HG03039 (cell line): ENCODE data around the gene TARS1.
A peak's percentile ranks its signal among the peaks of the same experiment; 100 is the strongest.

Source experiments
- ATAC-seq: cut with Tn5 transposase; IDR thresholded peaks from one replicate; pipeline ENCODE4 v1.9.1; 2021; ENCODE audit warnings: mild to moderate bottlenecking, moderate library complexity; ENCODE audit not compliant: unreplicated experiment

The TARS1 gene

DNA sequence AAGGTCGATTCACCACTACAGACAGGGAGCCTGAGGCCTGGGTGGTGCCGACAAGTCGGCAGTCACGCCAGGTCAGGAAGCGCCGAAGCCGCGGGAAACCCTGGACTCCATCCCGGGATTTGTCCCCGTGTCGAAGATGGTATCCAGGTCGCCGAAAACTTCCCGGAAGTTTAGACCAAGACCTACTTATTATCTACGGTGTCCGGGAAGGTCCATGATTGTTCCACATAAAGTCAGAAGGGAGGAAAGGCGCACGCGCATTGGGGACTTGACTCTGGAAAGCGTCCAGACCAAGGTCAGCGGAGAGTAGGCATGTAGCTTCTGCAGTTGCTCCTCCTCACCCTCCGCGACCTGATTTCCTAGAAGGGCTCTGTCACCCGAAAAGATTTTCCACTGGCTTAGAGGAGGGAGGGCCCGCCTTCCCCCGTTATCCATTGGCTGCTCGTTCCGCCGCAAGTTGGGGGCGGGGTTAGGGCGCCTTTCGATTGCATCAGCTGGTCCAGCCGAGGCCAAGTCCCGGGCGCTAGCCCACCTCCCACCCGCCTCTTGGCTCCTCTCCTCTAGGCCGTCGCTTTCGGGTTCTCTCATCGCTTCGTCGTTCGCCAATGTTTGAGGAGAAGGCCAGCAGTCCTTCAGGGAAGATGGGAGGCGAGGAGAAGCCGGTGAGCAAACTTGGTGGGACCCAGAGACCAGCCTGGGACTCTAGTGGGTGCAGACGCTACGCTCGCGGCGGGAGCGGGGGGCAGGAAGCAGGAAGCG, at the start of gene TARS1:
Gene TARS1 (plus strand): TSS at position 484 of the 759 bp plus-strand sequence. CDS start 122 bp downstream, at position 606.
- ATAC-seq = peak; percentile 95

DNA sequence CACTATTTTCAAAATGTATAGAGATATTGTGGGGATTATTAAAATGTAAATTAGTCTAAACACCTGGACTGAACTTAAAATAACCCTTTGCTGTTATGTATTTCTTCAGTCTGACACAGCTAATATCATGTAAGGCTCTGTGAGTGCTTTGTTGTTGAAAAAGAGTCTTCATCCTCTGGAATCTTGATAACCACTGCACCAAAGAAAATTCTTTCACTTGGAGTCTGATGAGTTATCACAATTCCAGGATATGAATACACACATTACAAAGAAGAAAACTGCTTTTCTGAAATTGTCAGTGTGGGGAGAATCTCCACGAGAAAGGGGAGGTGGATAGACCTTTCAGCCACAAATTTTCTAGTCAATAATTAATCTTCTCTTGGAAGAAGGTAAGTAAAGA, 42.3 kb upstream of the TARS1 start:
- ATAC-seq = no peak

DNA sequence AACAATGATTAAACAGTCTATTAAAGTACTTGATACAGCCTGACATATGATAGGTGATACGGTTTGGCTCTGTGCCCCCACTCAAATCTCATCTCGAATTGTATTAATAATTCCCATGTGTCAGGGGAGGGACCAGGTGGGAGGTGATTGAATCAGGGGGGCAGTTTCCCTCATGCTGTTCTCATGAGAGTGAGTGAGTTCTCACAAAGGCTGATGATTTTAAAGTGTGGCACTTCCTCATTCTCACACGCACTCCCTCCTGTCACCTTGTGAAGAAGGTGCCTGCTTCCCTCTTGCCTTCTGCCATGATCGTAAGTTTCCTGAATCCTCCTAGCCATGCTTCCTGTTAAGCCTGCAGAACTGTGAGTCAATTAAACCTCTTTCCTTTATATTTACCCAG, 40.1 kb upstream of the TARS1 start:
- ATAC-seq = no peak

DNA sequence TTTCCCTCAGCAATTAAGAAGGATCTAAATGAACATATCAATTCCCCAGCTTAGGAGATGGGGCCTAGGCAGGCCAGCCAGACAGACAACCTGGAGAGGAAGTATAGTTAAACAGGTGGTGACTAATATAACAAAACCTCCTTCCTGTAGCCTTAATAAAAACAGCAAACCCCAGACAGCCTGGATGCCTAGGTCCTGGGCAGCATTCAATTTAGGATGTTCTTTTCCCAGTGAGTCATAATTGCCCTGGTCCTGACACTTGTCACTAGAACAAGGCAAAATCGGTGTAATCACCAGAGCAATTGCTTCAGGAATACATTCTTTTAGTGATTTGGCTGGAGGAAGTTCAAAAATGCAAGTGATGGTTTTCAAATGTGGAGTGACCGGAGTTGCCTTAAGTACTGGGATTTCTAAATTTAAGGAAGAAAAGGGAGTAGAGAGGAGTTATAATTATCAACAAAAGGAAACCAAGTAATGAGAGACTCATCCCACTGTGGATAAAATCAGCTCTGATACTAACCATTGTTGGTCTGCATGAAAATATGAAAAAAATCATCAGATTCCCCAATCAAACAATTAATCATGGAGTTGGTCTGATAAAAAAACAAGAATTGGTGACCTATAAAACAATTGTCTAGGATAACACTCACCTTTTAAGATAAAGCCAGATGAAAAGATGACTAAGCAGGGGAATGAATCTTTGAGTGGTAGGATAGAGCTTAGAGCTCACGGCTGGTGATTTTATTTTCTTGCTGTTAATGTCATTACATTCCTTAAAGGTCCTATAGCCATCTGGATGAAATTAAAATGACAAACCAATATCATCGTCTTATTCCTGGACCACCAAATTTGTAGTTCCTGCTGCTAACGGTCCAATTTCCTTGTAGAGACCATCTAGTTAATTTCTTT, 39.0 kb upstream of the TARS1 start:
- no peak for ATAC-seq

DNA sequence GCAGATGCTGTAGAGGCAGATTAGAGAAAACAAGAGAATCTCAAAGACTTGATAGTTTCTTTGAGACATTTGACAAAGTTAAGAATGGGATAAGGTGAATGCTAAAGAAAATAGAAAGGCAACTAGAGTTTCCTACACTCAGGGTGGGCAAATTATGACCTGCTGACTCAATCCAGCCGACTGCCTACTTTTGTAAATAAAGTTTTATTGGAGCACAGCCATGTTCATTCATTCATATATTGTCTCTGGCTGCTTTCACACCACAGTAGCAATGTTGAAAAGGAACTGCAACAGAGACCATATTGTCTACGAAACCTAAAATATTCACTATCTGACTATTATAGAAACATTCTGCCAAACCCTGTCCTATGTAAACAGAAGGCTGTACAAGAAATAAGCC, 37.6 kb upstream of the TARS1 start:
- no peak for ATAC-seq

DNA sequence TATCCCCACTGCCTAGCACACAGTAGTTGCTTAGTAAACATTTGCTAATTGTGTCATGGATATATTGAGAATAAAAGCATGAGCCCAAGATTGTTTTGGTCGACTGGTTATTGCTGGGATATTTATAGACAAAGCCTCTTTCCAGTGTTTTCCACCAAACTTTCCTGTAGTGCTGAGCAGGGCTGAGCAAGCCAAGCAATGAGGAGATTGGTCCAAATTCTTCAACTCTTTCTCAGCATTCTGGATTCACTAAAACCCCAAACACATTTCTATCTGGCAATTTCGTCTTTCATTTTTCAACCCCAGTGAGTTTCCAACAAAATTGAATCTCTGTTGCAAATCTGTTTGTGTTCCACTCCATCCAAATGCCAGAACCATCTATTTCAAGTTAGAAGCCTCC, 31.9 kb upstream of the TARS1 start:
- ATAC-seq = no peak

DNA sequence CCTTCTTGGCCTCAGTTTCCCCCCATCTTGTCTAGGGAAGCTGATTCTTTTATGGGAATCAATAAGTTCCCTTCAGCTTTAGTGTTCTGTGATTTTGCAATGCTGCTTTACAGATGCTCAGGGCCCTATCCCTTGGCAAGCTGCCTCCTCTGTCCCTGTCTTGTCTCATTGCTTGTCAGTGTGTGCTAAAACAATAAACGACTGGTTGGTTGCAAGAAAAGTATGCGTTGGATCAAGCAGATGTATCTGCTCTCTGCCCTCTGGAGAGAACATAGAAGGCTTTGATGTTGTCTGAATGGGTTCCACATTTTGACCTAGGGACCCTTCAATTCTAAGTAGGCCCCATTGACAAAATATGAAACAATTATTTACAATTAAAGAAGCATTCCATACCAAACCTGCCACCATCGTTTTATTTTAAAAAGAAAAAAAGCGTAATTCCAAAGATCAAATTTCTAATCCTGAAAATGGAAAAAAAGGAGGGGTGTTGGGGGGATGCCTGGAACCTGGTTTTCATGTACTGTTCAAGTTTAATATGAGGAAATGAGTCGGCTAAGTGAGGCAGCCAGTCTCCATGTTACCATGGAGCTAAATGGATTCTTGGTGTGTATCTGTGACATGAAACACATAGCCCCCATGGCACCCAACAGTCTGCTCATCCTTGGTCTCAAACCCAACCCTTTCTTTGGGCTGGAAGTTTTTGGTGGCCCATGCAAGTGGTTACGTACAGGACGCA, 31.2 kb upstream of the TARS1 start:
- ATAC-seq = no peak

DNA sequence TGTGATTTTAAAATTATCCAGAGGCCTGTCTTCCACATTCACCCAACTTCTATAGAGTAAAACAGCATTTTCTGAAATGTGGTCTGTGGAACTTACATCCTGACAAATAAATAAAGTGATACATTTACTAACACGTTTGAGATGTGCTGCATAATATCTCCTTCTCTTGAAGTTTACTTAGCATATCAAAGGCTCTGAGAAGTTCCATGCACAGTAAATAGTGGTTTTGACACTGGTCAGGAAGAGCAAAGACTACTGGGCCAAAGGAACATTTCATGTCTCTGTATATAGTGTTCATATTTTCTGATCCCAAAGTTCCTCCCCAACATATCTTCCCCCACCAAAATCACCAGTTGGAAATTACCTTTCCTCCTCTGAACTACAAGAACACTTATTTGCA, 30.5 kb upstream of the TARS1 start:
- no peak for ATAC-seq

DNA sequence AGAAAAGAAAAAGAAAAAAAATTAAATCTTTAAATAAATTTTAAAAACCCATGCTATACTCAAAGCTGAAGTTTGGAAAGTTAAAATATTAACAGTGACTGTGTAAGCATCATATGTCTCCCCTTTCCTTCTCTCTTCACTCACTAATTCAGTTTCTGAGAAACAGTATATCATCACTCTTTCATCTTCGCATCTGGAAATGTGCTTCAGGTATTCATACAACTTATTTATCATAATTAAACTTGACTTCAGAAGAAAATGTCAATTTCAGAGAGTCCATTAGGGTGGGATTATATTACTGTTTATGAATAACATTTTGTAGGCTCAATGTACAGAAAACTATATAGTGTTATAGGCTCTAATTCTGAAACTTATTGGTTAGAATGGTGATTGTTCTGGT, 29.3 kb upstream of the TARS1 start:
- no peak for ATAC-seq

DNA sequence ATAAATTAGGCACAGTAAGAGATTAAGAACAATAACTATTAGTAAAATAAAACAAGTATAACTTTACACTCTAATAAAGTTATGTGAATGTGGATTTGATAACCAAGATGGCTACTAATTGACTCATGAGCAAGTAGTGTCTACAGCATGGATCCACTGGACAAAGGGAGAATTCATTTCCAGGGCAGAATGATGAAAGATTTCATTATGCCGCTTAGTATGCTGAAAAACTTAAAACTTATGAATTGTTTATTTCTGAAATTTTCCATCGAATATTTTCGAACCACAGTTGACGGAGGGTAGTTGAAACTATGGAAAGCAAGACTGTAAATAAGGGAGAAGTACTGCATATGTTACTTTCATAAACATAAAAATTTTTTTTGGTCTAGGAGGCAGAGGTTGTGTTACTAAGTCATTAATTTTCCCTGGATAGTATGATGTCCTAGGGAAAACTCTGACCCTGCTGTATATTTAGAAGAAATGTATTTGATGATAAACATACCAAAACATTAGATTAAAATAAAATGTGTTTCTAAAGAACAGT, 24.9 kb upstream of the TARS1 start:
- no peak for ATAC-seq

DNA sequence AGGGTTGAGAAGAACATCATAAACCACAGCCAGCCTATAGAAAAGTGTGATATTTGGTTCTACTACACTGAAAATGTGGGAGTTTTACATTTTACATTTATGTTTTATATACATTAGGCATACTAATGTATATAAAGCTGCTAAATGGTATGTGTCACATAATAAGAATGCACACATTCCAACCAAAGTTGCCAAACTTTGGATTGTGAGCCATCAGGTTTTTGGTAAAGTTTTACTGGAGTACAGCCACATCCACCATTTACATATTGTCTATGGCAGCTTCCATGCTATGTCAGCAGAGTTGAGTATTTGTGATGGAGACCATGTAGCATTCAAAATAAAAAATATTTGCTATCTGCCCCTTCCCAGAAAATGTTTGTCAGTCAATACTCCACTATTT, 23.1 kb upstream of the TARS1 start:
- no peak for ATAC-seq

DNA sequence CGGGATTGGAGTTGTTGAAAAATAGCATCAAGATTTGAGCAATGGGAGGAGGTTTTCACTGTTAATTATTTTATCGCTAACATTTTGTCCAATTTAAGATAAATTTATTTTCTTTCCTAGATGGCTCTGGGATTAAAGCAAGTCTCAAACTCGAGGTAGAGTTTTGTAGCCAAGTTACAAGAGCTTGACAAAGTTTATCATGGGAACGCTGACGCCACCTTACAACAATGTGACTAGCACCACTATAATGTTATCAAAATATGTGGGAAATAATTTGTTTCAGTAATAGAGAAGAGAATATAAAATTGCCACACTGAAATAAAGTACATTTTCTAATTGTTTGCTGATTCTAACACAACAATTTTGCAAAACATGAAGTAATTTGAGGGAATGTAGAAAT, 19.8 kb upstream of the TARS1 start:
- no peak for ATAC-seq

DNA sequence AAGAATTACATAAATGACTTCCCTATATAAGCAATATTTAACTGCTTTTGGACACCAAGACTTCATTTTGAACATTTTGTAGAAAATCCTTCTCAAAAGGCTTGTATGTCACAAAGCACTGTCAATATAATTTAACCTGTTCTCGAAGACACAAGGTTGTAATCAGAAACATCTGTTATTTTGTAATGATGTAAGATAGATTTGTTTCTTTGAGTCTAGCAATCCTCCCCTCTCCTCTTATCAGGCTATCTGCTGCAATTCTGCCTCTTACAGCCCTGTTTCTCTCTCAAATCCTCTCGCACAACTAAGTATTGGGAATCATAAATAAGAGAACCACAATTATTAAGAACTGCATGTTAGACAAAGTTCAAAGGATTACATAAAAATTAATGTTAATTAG, 18.6 kb upstream of the TARS1 start:
- no peak for ATAC-seq

DNA sequence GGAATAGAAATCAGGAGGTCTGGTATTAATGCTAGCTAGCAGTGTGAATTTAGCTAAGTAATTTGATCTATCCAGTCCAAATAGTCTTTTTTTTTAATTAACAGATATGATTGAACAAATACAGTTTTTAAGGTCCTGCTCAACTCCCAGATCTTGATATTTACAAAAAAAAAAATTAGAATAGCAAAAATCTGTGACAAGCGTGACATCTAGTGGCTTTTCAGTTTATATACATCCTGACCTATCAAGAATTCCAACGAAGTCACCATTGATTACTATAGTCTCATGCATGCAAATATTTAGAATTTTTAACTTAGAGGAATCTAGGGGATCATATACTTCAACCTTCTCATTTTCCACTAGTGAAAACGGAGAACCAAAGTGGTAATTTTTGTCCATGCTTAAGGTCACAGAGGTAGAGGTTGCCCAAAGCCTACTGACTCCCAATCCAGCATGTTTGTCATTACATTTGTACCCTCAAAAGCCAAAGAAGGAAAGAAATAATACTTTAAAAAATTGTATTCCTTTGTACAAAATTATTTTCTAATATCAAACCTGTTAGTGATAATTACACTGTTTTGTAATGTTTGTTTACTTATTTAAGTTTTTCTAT, 17.6 kb upstream of the TARS1 start:
- ATAC-seq = no peak

DNA sequence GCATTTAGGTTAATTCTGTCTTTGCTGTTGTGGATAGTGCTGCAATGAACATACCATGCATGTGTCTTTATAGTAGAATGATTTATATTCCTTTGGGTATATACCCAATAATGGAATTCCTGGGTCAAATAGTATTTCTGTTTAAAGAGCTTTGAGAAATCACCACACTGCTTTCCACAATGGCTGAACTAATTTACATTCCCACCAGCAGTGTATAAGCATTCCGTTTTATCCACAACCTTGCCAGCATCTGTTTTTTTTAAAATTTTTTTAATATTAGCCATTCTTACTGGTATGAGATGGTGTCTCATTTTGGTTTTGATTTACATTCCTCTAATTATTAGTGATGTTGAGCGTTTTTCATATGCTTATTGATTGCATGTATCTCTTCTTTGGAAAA, 15.5 kb upstream of the TARS1 start:
- ATAC-seq = no peak

DNA sequence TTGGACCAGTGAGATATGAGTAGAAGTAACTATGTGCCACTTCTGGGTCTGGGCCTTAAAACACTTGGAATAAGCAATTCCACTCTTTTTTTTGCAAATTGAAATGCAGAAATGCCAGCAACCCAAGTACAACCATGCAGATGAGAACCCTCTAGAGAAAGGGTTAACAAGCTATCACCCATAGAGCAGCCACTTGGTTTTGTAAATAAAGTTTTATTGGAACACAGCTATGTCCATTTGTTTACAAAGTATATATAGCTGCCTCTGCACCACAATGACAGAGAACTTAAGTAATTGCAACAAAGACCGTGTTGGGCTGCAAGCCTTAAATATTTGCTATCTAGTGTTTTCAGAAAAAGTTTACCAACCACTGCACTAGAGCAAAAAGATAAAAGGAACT, 9.8 kb upstream of the TARS1 start:
- no peak for ATAC-seq

DNA sequence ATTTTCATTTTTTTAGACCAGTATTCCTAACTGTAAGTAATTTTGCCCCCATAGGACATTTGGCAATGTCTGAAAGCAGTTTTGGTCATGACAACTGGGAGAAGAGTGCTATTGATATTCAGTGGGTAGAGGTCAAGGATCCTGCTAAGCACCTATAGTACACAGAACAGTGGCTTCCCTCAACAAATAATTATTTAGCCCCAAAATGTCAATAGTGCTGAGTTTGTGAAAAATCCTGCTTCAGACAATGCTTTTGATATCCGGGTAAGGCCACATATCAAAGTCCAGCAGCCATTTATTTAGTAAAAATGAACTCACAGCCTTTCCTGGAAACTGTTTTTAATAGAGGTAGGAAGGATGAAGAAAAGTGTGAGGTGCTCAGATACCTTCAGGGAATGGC, 8.1 kb upstream of the TARS1 start:
- ATAC-seq = no peak

DNA sequence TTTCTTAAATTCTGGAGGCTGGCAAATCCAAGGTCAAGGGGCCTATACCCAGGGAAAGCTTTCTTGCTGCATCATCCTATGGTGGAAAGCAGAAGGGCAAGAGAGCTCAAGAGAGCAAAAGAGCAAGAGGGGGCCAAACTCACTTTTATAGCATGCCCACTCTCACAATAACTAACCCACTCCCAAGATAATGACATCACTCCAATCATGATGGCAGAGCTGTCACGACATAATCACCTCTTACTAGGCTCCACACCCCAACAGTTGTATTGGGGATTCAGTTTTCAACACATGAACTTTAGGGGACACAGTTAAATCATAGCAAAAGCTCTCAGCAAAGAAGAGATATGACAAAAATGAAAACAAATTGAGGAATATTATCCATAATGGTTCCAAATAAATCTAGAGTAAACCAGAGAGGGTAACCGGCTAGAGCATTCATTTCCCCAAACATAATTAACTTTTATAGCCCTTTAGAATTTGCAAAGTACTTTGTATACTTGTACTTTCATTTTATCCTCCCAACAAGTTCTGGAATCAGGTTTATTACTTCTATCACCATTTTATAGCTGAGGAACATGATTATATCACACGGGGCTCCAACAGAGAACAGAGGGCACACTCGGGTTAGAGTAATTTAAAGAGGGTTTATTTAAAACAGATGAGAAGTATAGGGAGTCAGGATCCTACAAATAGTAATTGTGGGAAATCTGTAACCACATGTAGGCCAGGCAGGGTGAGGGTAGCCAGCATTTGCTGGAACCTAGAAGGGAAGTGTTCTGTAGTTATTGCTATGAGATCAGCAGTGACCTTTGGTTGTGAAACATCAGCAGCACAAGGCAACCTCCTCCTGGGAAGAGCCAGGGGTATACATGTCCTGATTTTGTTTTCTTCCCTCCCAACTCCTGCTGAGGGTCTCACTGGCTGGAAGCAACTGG, 7.2 kb upstream of the TARS1 start:
- no peak for ATAC-seq

DNA sequence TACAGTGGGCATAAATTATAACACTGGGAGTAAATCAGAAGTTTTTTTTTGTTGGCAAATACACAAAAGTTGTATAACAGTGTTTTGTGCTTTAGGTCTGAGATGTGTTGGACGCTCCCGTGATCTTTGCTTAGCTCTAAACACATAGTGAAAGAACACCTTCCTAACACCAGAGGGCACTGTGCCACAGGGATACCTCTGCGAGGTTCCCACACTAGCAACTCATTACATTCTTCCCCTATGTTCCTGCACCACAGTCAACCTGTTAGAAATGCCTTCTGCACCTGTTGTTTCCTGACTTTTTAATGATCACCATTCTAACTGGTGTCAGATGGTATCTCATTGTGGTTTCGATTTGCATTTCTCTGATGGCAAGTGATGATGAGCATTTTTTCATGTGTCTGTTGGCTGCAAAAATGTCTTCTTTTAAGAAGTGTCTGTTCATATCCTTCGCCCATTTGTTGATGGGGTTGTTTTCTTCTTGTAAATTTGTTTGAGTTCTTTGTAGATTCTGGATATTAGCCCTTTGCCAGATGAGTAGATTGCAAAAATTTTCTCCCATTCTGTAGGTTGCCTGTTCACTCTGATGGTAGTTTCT, 4.8 kb upstream of the TARS1 start:
- ATAC-seq = peak; percentile 39
